GM12872 (cell line): Measurements from ENCODE around the gene LRP6.

Source experiments
- CTCF ChIP-seq: IDR thresholded peaks from 3 replicates; pipeline ENCODE4 v1.5.1; 2011; ENCODE audit warnings: low read depth, mild to moderate bottlenecking, low read length, moderate library complexity; ENCODE audit not compliant: insufficient read depth

The LRP6 gene

GRCh38 chr12:12191008-12191407 is 75.8 kb downstream of the LRP6 start:
- no peak for TF ChIP-seq CTCF

GRCh38 chr12:12190087-12190809 is 76.6 kb downstream of the LRP6 start:
- TF ChIP-seq CTCF, result no peak

GRCh38 chr12:12185414-12185813 is 81.4 kb downstream of the LRP6 start:
- no peak for TF ChIP-seq CTCF

- TF ChIP-seq CTCF, result no peak
These were observed 84.0 kb downstream of the LRP6 start for GRCh38 chr12:12182703-12183365.

- TF ChIP-seq CTCF, result no peak
These were observed 85.3 kb downstream of the LRP6 start for GRCh38 chr12:12181511-12181910.

GRCh38 chr12:12180575-12180974 is 86.3 kb downstream of the LRP6 start:
- TF ChIP-seq CTCF, result no peak

- TF ChIP-seq CTCF, result no peak
These were observed 86.7 kb downstream of the LRP6 start for GRCh38 chr12:12180136-12180535.
